Raji (cell line): ENCODE results near the gene NGB.

ENCODE experiments used
- POLR2A ChIP-seq: IDR thresholded peaks from 2 replicates; pipeline ENCODE4 v1.6.1; 2011; ENCODE audit warnings: low read depth, low read length, control low read depth; ENCODE audit not compliant: insufficient read depth

NGB gene

DNA sequence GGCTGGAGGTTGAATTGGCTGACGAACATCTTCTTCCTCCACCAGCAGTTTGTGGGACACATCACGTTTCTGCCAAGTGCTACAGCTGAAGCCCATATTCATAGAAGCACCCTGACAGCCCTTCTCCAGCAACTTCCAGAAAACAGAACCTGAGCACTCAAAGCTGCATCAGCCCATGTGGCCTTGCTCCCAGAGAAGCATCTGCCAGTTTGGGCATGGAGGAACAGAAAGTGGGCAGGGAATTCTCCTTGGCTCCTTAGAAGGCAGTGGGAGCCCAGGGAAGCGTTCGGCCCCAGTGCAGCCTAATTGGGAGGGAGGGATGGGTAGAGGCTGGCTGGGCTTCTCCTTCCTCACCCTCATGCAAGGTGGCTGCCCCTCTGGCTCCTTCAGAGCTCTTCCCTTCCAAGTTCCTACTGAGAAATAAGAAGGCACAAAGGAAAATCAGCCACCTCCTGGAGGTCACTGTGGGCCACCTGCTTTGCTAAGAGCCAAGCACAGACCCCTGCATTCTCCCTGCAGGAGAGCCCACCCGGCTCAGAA is 4.1 kb upstream of the NGB start:
- TF ChIP-seq POLR2A: no peak

DNA sequence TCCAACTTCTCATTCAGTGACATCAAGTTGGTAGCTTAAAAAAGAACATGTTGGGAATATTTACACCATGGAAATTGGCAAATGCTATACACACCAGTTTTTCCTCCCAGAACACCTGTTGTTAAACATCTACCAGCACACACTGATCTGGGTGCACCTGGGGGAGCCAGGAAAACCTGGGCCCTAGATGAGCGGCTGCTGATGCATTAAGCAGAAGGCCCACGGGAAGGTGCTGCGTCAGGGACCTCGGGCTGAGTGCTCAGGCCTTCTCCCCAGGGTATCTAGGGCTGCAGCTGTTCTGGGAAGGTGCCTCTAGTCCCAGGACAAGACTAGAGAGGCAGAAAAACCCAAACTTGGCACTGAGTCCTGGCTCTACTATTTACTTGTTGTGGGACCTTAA is 2.8 kb upstream of the NGB start:
- TF ChIP-seq POLR2A: no peak

DNA sequence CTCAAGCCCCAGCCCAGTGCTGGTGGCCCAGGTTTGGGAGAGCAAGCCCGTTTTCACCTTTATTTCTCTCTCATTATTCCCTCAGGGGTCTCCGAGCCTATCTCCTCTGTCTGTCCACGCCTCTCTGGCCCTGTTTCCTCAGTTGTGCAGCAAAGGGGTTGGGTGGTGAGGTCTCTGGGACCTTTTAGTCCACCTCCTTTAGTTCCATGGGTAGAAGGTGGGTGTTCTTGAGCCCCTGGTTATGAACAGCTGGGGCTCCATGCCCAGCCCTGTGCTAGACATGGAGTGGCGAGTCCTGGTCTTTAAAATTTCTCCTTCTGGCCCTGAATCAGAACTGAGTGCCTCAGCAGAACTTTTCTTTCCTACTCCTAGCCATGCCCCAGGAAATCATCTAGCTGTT is 1.3 kb upstream of the NGB start:
- TF ChIP-seq POLR2A: no peak

DNA sequence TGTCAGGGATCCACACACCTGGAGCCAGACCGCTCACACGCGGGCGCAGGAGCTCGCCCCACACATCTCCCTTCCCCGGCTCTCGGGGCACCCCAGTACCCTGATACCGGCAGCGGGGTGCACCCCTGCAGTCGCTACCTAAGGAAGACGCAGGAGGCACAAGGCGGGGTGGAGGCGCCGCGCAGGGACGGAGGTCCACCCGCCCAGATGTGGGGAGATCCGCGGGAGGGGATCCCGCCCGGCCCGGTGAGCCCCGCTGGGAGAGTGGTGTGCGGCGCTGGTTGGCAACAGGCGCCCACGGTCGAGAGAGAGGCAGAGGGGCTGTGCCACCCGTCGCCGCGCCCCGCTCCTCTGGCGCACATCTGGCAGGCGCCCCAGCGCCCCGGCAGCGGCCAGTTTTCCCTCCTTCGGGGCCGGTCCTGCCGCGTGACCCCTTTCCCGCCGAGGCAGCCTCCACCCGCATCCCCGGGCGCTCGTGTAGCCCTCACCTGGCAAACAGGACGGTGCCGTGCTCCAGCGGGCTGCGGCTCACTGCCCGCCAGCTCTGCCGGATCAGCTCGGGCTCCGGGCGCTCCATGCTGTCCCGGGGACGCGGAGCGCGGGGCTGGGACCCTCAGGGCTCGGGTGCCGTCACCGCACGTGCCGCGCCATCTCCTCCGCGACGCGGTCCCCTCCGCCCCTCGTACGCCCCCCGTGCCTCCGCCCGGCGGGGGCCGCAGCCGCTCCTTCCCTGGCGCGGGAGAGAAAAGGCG is 469 bp downstream of the NGB start:
- TF ChIP-seq POLR2A: no peak

DNA sequence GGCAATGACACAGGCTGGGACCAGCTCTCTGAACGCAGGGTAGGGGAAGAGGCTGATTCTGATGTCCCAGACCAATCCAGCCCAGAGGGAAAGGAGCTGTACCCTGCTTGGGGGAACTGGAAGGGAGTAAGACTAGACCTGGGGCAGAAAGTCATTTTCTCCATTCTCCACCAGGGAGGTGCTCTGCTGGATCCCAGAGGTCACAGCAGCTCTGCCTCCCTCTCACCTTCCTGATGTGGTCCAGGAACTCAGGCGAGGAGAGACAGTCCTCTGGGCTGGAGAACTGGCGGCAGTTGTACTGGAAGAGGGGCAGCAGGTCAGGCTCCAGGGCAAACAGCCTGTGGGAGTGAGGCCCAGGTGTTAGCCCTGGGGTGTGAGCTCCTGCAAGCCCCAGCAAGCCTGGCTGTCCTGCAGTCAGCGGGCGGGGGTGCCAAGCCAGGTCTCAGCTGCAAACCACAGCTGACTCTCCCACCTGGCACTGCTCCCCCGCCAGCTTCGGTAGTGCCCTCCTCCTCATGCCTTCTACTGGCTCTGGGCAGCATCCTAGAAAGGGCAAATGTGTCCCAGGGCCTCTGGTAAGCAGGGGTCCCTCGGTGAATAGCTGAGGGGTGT is 1.9 kb downstream of the NGB start:
- TF ChIP-seq POLR2A: no peak

DNA sequence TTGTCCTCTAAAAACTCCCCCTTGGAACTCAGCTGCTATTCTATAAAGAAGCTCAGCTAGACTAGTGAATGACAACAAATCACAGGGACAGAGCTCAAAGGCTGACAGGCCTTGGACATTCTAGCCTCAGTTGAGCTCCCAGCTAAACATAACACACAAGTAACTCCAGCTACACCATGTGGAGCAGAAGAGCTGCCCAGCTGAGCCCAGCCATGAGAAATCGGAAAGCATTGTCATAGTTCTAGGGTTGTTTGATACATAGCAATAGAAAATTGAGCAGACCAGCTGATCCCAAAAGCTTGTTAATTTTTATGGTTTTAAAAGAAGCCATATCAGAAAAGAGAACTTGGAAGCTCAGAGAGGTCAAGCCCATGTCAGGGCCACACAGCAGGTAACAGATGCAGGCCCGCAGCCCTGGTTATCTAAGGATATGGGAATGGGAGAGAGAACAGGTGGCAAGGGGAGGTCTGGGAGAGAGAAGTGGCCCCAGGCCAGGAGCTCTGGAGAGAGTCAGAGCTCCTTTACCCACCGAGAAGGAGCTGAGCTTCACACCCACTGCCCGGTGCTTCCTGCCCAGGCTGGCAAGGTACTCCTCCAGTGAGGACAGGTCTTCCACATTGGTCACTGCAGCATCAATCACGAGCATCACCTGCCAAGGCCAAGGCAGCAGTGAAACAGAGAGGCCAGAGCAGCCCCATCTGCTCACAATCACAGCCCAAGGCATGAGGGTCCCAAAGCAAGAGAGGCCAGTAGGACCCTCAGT is 2.9 kb downstream of the NGB start:
- TF ChIP-seq POLR2A: no peak

DNA sequence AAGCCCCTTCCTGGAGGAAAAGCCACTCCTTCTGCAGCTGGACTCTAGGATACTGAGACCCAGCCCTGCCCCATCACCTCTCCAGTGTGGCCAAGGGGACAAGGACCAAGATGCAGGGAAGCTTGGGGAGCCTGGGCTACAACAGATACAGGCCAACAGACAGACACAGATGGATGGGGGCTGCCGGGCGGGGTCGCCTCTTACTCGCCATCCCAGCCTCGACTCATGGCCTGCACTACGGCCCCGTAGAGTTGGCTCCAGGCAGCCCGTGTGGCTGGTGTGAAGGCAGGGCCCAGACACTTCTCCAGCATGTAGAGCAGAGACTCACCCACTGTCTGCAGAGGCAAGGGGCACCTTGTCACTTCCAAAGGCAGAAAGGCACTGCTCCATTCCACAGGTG is 4.7 kb downstream of the NGB start:
- TF ChIP-seq POLR2A: no peak

DNA sequence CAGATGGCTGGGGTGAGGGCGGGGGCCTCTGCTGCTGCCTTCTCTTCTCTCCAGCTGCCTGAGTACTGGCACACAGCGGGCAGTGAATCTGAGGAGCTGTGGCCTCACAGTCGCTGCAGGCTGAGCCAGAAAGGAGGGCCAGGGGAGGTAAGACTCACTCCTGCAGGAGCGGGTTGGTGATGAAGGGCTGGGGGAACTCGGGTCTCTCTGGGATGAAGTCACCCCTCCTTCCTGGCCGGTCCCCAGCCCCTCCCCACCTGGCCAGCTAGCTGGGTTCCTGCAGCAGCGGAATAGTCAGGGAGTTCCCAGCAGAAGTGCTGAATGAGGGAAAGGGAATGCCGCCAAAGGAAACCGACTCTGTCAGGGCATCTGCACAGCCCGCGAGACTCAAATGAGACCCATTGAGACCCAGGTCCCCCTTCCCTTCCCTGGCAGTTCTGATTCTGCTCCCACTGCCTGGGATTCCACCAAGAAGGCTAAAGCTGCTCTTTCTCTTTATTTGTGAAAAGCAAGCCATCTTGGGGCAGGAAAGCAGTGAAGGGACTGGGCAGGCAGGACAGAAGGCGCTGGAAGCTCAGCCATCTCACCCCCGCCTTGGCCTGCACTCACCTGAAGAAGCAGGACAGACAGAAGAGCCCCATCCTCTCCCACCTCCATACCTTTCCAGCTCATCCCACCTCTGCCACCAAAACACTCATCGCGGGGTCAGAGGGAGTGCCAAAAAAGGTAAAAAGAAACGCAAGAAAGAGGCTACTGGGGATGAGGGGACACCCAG is 5.3 kb downstream of the NGB start:
- no peak for TF ChIP-seq POLR2A

DNA sequence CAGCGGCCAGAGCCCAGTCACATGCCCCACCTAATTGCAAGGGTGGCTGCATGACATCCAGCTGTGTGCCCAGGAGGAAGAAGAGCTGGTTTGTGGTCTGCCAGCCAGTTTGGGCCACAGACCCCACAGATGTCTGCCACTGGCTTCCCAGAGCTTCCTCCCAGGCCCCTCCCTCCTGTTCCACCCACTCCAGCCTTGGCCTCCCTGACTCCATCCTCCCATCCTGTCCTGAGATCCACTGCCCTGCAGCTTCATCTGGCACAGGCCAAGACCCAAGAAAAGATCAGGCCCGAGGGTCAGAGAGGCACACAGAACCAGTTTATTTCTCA is 5.9 kb downstream of the NGB start:
- no peak for TF ChIP-seq POLR2A

DNA sequence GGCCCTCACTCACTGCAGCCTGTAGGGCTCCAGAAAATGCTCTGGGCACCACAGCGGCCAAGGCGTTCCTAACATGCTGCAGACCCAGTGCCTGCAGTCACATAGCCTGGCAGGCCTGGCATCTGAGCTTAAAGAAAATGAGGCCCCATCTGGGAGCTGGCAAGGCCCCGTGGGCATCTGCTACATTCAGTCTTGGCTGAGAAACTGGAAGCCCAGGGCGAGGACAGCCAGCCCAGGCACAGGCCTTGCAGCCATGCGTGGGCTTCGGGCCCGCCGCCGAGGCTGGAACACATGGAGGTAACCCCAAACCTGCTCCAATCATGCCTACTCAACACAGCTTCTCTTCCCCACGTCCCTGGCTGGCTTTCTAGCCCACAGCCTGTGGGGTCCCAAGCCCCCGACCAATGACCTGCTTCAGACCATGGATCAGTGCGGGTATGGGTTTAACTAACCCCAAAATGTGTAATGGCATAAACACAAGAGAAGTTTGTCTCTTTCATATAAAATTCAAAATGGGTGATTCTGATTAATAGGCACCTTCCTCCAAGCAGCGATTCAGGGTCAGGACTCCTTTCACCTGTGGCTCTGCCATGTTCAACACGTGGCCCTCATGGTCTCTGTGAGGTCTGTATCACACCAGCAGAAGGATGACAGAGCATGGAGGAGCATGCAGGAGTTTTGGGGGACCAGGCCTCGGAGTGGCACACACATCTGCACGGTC is 6.4 kb downstream of the NGB start:
- TF ChIP-seq POLR2A: no peak

DNA sequence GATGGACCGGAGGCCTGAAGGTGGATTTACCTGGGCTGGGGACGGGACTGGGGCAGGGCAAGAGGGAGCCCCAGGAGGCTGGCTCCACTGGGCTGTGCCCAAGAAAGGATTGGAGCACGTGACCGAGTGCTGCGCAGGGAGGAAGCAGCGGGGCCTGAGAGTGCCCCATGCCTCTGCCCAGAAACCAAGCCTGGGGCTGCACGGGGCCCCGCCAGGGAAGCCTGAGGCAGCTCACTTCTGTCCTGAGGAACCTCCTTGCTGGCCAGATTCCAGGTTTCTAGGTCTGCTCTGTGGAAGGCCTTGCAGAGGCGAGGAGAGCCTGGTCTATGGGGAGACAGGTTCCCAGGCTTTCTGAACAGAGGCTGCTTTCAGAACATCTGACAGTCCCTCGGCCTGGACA is 10.4 kb downstream of the NGB start:
- no peak for TF ChIP-seq POLR2A

DNA sequence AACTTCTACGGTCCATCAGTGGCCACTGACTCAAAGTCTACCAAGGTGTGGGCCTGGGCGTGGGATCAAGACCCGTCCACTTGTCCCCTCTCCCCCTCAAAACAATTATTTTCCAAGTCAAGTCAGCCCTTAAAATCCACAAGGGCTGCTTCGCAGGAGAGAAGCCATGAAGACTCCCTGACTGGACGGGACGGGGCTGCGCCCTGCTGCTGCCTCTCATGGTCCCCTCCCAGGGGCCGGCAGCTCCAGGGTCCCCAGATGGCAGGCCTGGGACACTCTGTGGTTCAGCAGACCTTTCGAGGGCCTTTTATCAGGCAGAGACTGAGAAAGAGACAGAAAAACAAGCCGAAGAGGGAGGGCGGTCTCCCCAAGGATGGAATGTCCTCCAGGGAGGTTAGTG is 10.8 kb downstream of the NGB start:
- TF ChIP-seq POLR2A: no peak

DNA sequence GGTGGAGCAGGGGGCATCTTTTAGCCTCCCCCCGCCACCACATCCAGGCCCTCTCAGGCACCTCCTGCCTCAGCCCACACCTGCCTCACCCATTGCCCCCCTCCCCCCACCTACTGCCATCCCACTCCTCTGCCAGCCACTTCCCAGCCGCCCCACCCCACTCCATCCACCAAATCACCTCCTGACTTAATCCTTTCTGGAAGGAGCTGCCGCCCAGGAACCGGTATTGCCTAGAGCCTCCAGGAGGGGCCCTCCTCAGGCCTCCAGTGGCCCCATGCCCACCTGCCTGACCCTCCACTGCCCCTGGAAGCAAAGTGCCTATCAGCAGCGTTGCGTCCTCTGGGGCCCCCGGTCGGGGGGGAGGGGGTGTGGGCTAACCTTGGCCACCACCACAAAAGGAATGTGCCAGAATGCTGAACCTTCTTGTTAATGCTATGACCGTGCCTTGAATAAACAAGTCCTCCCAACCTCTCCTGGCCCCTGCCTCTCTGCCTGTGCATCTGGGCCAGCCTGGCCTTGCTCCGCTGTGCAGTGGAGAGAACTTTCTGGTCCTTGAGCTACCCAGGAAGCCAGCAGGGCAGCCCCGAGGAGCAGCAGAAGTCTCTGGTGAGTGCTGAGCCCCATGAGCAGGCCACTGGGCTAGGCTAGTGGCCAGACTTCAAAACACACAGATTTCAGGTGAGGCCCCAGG is 11.8 kb downstream of the NGB start:
- no peak for TF ChIP-seq POLR2A

DNA sequence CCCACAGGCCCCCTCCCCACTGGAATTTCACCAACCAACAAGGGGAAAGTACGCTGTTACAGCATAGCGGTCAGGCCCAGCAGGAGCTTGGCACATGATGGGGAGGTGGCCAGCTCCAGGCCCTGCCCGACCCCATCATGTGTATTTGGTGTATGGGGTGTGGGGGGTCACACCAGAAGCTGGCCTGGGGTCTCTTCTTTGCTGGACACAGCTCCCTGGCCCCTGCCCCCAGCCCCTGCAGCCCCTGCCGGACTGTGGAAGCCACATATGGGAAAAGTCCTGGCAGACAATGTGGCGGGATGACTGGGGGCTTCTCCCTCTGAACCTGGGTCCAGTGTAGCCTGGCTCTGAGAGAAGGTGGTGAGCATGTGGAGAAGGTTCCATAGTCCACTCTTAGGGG is 12.4 kb downstream of the NGB start:
- TF ChIP-seq POLR2A: no peak
